Smooth muscle cell of trachea (primary cell): Measurements from ENCODE around the gene NLRP1. TPM values are rescaled to one million over a fixed set of nuclear protein-coding genes. Genes with fewer than 3 reads are reported as not detected.

Experiments
- total RNA-seq: library from RNA; depleted of rRNA; stranded (reverse); fragments of >200 nt; gene quantifications from 2 replicates; pipeline ENCODE4 v1.2.1, GENCODE V29; 2014

The NLRP1 gene
- total RNA-seq: 24.4 and 53.8 TPM in 2 replicates

DNA sequence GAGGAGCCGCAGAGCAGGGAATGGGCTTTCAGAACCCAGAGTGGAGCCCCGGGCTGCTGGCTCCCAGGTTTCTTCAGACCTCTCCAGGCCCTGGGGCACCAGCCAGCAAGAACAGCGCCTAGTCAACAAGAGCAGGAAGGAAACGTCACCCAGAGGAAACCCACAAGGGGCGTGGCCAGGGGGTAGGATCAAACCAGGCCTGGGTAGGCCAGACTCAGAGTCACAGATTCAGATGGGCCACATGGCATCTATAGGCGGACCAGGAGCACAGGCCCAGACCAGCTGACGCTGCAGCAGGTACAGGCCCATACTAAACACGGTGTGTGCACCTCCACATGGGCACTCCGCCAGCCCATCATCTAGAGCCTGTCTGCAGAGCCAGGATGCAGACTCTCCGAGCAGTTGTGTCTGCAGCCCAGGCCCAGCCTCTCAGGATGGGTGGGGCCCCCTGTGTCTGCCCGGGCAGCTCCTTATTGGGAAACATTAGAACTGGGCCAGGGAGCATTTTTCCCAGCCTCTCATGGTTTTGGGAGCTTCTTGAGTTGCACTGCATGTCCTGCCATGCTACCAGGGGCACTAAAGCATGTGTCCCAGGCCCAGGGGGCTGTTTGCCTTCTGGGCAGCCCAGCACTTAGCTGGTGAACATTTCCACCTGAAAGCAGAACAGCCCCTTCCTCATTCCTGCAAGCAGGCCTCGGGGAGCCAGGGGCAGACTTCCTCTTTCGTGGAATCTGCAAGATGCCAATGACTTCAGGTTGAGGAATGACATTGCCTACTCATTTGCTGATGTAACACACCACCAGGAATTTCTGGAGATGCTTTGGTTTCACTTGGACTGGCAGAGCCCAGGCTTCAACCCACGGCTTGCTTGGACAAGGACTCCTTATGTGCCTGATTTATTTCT lies at the start of gene NLRP1:
NLRP1 (minus strand) TSS at position 127 of the 904 bp plus-strand sequence. CDS start 552 bp downstream, outside the sequence.

DNA sequence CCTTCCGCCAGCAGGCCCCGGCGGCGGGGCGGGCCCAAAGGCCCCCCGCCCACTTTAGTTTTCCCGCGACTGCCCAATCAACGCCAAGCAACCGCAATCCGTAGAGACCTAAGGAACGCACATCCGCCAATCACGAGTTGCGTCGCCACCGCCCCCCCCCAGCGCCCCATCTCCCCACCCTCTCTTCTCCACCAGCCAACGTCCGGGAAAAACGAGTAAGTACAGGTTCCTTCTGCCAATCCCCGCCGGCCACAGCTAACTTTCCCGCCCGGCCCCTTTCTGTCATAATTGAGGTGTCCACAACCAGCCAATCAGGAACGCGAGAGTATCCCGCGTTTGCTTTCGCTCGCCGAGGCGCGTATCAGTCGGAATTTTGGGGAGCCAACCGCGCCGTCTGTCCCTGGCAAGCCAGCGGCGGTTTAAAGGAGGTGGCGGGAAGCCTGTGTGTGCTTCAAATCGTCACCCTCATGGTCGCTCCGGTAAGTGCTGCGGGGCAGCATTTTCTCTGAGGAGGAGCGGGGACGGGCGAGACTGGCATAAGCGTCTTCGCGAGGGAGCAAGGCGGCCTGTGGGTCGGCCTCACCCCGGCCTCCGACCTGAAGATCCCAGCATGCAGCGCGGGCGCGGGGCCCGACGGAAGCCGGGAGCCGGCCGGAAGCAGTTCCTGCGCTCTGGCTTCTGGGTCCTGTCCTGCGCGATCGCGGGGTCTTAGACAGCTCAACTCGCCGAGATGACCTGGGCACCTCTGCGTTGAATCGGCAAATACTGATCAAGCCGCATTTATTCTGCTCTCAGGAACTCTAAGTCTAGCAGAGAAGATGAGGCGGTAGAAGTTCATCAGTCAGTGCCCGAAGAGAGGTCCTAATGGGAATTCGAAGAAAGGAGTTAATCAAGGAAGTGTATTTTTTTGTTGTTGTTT lies 97.8 kb downstream of the NLRP1 start, which contains the start of gene MIS12:
MIS12 (plus strand) TSS at position 361 of the 919 bp plus-strand sequence. CDS start 2,297 bp downstream, outside the sequence.

DNA sequence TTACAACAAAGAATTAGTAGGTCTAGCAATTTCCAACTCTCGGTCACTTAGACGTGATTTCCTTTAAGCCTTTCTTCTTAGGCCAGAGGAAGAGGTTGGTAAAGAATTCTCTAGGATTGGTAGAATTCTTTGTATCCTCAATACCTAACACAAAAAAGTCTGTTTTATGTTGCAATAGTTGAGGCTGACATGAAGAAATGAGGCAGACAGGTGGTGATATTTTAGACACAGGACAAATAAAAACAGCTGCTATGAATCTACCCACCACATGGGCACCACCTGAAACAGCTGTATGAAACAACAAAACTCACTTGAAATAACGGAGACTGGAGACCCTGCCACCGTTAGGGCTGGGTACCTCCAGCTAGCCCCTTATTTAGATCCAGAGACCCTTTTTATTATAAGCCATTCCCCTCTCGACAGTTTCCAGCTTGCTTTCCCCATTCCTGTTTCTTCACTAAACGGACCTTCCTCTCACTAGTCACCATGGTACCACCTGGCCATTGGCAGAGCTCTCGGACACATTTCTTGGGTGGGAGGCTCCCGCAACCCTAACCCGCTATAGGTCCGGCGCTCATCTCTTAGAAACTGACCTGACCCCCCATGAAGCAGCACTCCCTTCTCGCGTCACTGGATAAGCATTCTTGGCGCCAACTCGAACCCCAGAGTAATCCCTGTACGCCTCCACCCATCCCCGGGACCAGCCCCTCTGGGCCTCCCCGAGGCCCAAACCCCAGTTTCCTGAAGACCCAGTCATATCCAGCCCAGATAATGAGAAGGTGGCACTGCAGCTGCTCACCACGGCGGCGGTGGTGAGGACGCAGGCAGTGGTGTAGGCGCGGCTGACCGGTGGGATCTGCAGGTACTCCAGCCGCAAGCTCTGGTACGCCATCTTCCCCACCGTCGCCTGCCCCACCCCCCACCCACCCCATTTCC lies 98.8 kb downstream of the NLRP1 start, which contains the start of gene DERL2:
DERL2 (minus strand) TSS at position 909 of the 936 bp plus-strand sequence; CDS start at position 892, 17 bp downstream.

Other genes with a start within 250 kb of the NLRP1 start
- gene NUP88, start 164.8 kb downstream of the NLRP1 start, total RNA-seq: 55.1 and 84.5 TPM in 2 replicates
- 25.8 and 45.1 TPM in 2 replicates for gene RPAIN, start 164.3 kb downstream of the NLRP1 start, total RNA-seq
- 124 and 259 TPM in 2 replicates for gene C1QBP, start 145.4 kb downstream of the NLRP1 start, total RNA-seq
- gene DHX33, start 115.5 kb downstream of the NLRP1 start, total RNA-seq: 11.1 and 11.4 TPM in 2 replicates
- gene DERL2, start 98.3 kb downstream of the NLRP1 start, total RNA-seq: 19.0 and 27.3 TPM in 2 replicates
- gene MIS12, start 97.9 kb downstream of the NLRP1 start, total RNA-seq: 7.3 and 15.6 TPM in 2 replicates